KMS-11 (cell line): Measurements from ENCODE around the gene CALHM2.

ENCODE experiments used
- H2AFZ ChIP-seq: fragments of 200-600 bp; sonication (generic); 2 replicates; pipeline ENCODE4 v1.6.1; 2016; ENCODE audit warnings: antibody characterized with exemption, mixed run types, low read depth
- H3K27ac ChIP-seq: fragments of 200-600 bp; sonication (generic); 2 replicates; pipeline ENCODE4 v1.6.1; 2016; ENCODE audit warnings: mild to moderate bottlenecking, mixed run types
- H3K27me3 ChIP-seq: fragments of 200-600 bp; sonication (generic); 2 replicates; pipeline ENCODE4 v1.6.1; 2017; ENCODE audit warnings: mild to moderate bottlenecking, low read depth, mixed run types, moderate library complexity; ENCODE audit not compliant: insufficient read depth
- H3K36me3 ChIP-seq: fragments of 200-600 bp; sonication (generic); 2 replicates; pipeline ENCODE4 v1.6.1; 2017; ENCODE audit warnings: mild to moderate bottlenecking, mixed run types; ENCODE audit not compliant: insufficient read depth
- H3K4me1 ChIP-seq: fragments of 200-600 bp; sonication (generic); 2 replicates; pipeline ENCODE4 v1.6.1; 2016; ENCODE audit warnings: mild to moderate bottlenecking, low read depth, mixed run types; ENCODE audit not compliant: poor library complexity, severe bottlenecking
- H3K4me2 ChIP-seq: fragments of 200-600 bp; sonication (generic); 2 replicates; pipeline ENCODE4 v1.7.0; 2016; ENCODE audit warnings: mild to moderate bottlenecking, mixed run types
- H3K4me3 ChIP-seq: fragments of 200-600 bp; sonication (generic); IDR thresholded peaks from 2 replicates; pipeline ENCODE4 v1.6.1; 2017; ENCODE audit warnings: low read depth, low read length, mixed read lengths; ENCODE audit not compliant: insufficient read depth
- H3K79me2 ChIP-seq: fragments of 200-600 bp; sonication (generic); 2 replicates; pipeline ENCODE4 v1.6.1; 2016; ENCODE audit warnings: low read depth, mixed run types; ENCODE audit not compliant: insufficient read depth
- H3K9ac ChIP-seq: fragments of 200-600 bp; sonication (generic); 2 replicates; pipeline ENCODE4 v1.6.1; 2016; ENCODE audit warnings: mild to moderate bottlenecking, mixed run types
- H4K20me1 ChIP-seq: fragments of 200-600 bp; sonication (generic); 2 replicates; pipeline ENCODE4 v1.6.1; 2016; ENCODE audit warnings: mild to moderate bottlenecking, mixed run types; ENCODE audit not compliant: insufficient read depth
- CTCF ChIP-seq: fragments of 200-600 bp; sonication (generic); conservative IDR thresholded peaks from 2 replicates; pipeline ENCODE4 v1.6.1; 2017; ENCODE audit warnings: low read depth, mild to moderate bottlenecking, antibody characterized with exemption, low read length, moderate library complexity, mixed read lengths

Gene CALHM2

GRCh38 chr10:103429647-103430046 lies 22.5 kb downstream of the CALHM2 start:
- Histone ChIP-seq H3K4me3 (no peak overlapping the region), H3K27ac (no peak overlapping the region), H3K27me3 (no peaks in the 10 kb centered on the region), H2AFZ (no peak overlapping the region), H4K20me1 (no peaks in the 10 kb centered on the region), H3K4me2 (no peak overlapping the region), H3K79me2 (no peaks in the 10 kb centered on the region; the same call in 1 of the 2 replicates), H3K36me3 (peaks cover 8% of the 10 kb centered on the region; the same call in 1 of the 2 replicates), H3K4me1 (no peaks in the 10 kb centered on the region), H3K9ac (no peak overlapping the region)
- TF ChIP-seq CTCF, result no peak

DNA sequence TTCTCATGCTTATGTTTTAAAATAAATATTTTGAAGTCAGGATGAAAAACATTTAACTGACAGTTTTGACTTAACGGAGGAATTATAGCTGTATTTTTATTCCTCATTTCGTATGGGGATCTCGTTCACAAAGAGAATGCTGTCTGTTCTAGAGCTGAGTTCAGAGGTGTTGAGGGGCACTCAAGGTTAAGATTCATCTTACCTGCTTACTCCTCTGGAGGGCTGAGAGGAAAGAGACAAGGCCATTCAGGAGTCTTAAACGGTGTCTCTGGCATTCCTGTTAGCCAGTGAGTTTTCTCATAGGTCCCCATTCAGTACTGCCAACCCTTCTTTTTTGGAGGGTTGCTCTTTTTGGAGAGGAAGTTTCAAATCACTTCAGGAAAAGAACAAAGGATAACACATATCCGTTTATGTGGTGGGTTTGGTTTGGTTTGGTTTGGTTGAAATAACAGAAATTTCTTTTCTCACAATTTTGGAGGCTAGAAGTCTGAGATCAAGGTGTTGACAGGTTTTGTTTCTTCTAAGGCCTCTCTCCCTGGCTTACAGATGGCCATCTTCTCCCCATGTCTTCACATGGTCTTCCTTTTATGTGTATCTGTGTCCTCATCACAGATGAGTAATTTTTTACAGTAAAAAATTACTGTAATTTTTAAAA lies 23.1 kb downstream of the CALHM2 start:
- H3K4me3 ChIP-seq, result no peak overlapping the region
- no peak overlapping the region for H3K9ac ChIP-seq
- no peak overlapping the region for H3K27ac ChIP-seq
- H3K27me3 ChIP-seq, result no peaks in the 10 kb centered on the region
- no peaks in the 10 kb centered on the region; the same call in 1 of the 2 replicates for H3K79me2 ChIP-seq
- no peak for TF ChIP-seq CTCF
- no peaks in the 10 kb centered on the region for H4K20me1 ChIP-seq
- H3K36me3 ChIP-seq, result peaks cover 8% of the 10 kb centered on the region; the same call in 1 of the 2 replicates
- no peak overlapping the region for H3K4me2 ChIP-seq
- no peaks in the 10 kb centered on the region for H3K4me1 ChIP-seq
- no peak overlapping the region for H2AFZ ChIP-seq

DNA sequence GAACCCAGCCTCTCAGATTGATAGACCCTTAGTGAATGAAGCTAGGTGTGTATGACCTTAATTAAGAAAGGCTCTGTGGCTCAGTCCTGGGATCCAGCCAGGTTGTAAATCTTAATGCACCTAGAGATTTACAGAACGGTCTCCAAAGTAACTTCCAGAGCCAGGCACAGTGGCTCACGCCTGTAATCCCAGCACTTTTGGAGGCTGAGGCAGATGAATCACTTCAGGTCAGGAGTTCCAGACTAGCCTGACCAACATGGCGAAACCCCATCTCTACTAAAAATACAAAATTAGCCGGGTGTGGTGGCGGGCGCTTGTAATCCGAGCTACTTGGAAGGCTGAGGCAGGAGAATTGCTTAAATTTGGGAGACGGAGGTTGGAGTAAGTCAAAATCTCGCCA lies 24.3 kb downstream of the CALHM2 start:
- H3K27me3 ChIP-seq, result no peaks in the 10 kb centered on the region
- no peak overlapping the region for H2AFZ ChIP-seq
- no peaks in the 10 kb centered on the region; the same call in 1 of the 2 replicates for H3K79me2 ChIP-seq
- no peak overlapping the region for H3K4me2 ChIP-seq
- no peaks in the 10 kb centered on the region for H3K4me1 ChIP-seq
- no peak for TF ChIP-seq CTCF
- H3K9ac ChIP-seq, result no peak overlapping the region
- H3K36me3 ChIP-seq, result peaks cover 8% of the 10 kb centered on the region; the same call in 1 of the 2 replicates
- H3K27ac ChIP-seq, result no peak overlapping the region
- H4K20me1 ChIP-seq, result no peaks in the 10 kb centered on the region
- H3K4me3 ChIP-seq, result no peak overlapping the region

GRCh38 chr10:103423748-103424147 lies 28.4 kb downstream of the CALHM2 start:
- H2AFZ ChIP-seq, result no peak overlapping the region
- H3K4me2 ChIP-seq, result no peak overlapping the region
- H3K79me2 ChIP-seq, result no peaks in the 10 kb centered on the region
- no peak overlapping the region for H3K4me3 ChIP-seq
- H3K9ac ChIP-seq, result no peak overlapping the region
- no peaks in the 10 kb centered on the region for H3K4me1 ChIP-seq
- no peaks in the 10 kb centered on the region for H4K20me1 ChIP-seq
- no peaks in the 10 kb centered on the region for H3K27me3 ChIP-seq
- peaks cover 8% of the 10 kb centered on the region; the same call in 1 of the 2 replicates for H3K36me3 ChIP-seq
- H3K27ac ChIP-seq, result no peak overlapping the region
- no peak for TF ChIP-seq CTCF
